Stomach (tissue), 9 donors: ENCODE measurements around the gene MLST8. TPM values are rescaled to one million over a fixed set of nuclear protein-coding genes. Genes with fewer than 3 reads are reported as not detected.

Experiments
- DNase-seq, 2 donors: peaks; one replicate each; pipeline versions ENCODE4 v3.0.0 to v3.0.0-alpha.2; 2013 to 2019
- H3K27ac ChIP-seq, 5 donors: fragments of 200-600 bp in 4 of 5; sonication (generic) in 4 of 5; one replicate each; pipeline ENCODE4 v1.5.1; 2013 to 2019; ENCODE audit warnings: mild to moderate bottlenecking in 1 of 5, moderate library complexity in 1 of 5
- H3K27me3 ChIP-seq, 3 donors: fragments of 200-600 bp; sonication (generic); one replicate each; pipeline ENCODE4 v1.5.1; 2017 to 2019; ENCODE audit warnings: mixed run types in 1 of 3
- H3K36me3 ChIP-seq, 4 donors: fragments of 200-600 bp; sonication (generic); 1 replicate in 3 of 4; 2 replicates in 1 of 4; pipeline ENCODE4 v1.5.1; 2016 to 2019
- H3K4me1 ChIP-seq, 4 donors: fragments of 200-600 bp; sonication (generic); one replicate each; pipeline ENCODE4 v1.5.1; 2016 to 2019
- H3K4me3 ChIP-seq, 4 donors: fragments of 200-600 bp; sonication (generic) in 3 of 4; one replicate each; pipeline ENCODE4 v1.5.1; 2016 to 2019; ENCODE audit warnings: mild to moderate bottlenecking in 1 of 4
- H3K9me3 ChIP-seq, 4 donors: fragments of 200-600 bp; sonication (generic); one replicate each; pipeline ENCODE4 v1.5.1; 2016 to 2019
- CTCF ChIP-seq, 7 experiments: fragments of 450-650 bp in 4 of 7; fragments of 200-600 bp in 3 of 7; sonication (generic) in 3 of 7; IDR thresholded peaks; one replicate each; pipeline ENCODE4 v1.5.1; 2016 to 2019; ENCODE audit warnings: antibody characterized with exemption in 7 of 7, control low read depth in 2 of 7, mild to moderate bottlenecking in 1 of 7
- EP300 ChIP-seq: sonication (generic); formaldehyde crosslinking; IDR thresholded peaks from one replicate; pipeline ENCODE4 v1.6.1; 2017; ENCODE audit warnings: antibody characterized with exemption
- POLR2A ChIP-seq, 4 donors: fragments of 450-650 bp; IDR thresholded peaks; one replicate each; pipeline ENCODE4 v1.6.1; 2016; ENCODE audit warnings: antibody characterized with exemption in 4 of 4, control low read depth in 2 of 4, mild to moderate bottlenecking in 1 of 4, moderate library complexity in 1 of 4
- POLR2AphosphoS5 ChIP-seq, 3 donors: sonication (generic); formaldehyde crosslinking; IDR thresholded peaks; one replicate each; pipeline ENCODE4 v1.6.1; 2016; ENCODE audit warnings: antibody characterized with exemption in 3 of 3
- WGBS, 5 donors: extraction: QIAGEN DNeasy Blood & Tissue Kit in 3 of 5; methylation state at CpG; one replicate each; pipeline versions ENCODE4 v1.1.5 to v1.1.7; 2013 to 2018; 5-methylcytosine and 5-hydroxymethylcytosine counted together
- intact Hi-C: fragments of 100-400 bp; cut with DNase I; formaldehyde crosslinking; loops from one replicate; pipeline ENCODE4 v1.15.1; 2023; ENCODE audit warnings: low total_unique reads
- polyA plus RNA-seq, 3 donors: library from polyadenylated mRNA; stranded (reverse); fragments of 200-250 nt; gene quantifications; one replicate each; pipeline ENCODE4 v1.2.3, GENCODE V29; 2013
- total RNA-seq, 5 donors: library from RNA; depleted of rRNA; stranded (reverse); fragments of >200 nt; gene quantifications; one replicate each; pipeline versions ENCODE4 v1.1.0 to v1.2.3, GENCODE V29; 2014 to 2016
- donor health status: healthy with polysubstance abuse.
- donor health status: Bipolar disorder and iron deficiency.
- donor health status: healthy.

The MLST8 gene
- total and polyA plus RNA-seq, 8 donors, result 7.5 to 235 (median 55.8) TPM

DNA sequence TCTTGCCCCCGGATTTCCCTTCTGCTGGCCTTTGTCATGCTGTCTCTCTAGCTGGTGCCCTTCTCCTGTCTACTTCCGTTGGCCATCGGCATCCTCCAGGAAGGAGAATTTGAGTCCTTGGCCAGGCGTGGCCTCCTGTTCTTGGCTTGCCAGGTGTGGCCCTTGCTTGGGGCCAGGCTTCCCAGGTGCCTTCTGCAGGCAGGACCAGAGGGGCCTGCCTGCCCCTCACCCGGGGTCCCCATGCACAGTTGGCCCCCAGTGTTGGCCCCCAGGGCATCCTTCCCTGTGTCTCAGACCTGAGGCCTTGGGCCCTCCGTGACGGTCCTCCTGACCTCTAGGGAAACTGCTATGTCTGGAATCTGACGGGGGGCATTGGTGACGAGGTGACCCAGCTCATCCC is 2.6 kb downstream of the MLST8 start:
- H3K27me3 ChIP-seq, result no peaks in the 10 kb centered on the region
- intact Hi-C loops, result loop anchor here (10.0 kb wide), 1 partner anchor 47 kb away; the partner anchor contains the start of gene ECI1
- 88 to 95% (median 92%) methylated on average over 7 to 9 of the region's 9 CpGs for WGBS, 5 donors
- H3K27ac ChIP-seq, result no peak overlapping the region
- H3K4me3 ChIP-seq, result no peak overlapping the region
- TF ChIP-seq POLR2AphosphoS5 (IDR thresholded peaks at IDR 0.05), result no peak
- no peak for TF ChIP-seq EP300
- no peak for TF ChIP-seq CTCF (IDR thresholded peaks at IDR 0.05)
- no peak for TF ChIP-seq POLR2A (IDR thresholded peaks at IDR 0.05)
- peaks cover 20 to 41% (median 37%) of the 10 kb centered on the region in 4 donors for H3K4me1 ChIP-seq
- peaks cover 29 to 50% (median 40%) of the 10 kb centered on the region in 4 donors for H3K36me3 ChIP-seq
- H3K9me3 ChIP-seq, result no peaks in the 10 kb centered on the region
- DNase-seq, result no peak

DNA sequence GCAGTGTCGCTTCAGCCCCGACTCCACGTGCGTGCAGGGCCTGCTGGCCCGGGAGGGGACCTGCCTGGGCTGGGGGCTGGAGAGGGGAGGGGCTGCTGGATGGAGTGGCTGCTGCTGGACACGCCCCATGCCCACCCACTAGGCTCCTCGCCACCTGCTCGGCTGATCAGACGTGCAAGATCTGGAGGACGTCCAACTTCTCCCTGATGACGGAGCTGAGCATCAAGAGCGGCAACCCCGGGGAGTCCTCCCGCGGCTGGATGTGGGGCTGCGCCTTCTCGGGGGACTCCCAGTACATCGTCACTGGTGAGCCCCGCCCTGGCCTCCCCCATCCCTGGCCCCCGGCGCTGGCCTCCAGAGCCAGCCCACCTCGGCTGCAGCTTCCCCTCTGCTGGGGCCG is 3.1 kb downstream of the MLST8 start:
- H3K27me3 ChIP-seq, result no peaks in the 10 kb centered on the region
- TF ChIP-seq EP300, result no peak
- TF ChIP-seq POLR2AphosphoS5 (IDR thresholded peaks at IDR 0.05), result no peak
- TF ChIP-seq POLR2A (IDR thresholded peaks at IDR 0.05), result no peak
- TF ChIP-seq CTCF (IDR thresholded peaks at IDR 0.05), result no peak
- H3K27ac ChIP-seq, result no peak overlapping the region
- peaks cover 25 to 46% (median 41%) of the 10 kb centered on the region in 4 donors for H3K4me1 ChIP-seq
- WGBS, 5 donors, result 75 to 86% (median 78%) methylated on average over 7 to 23 of the region's 23 CpGs
- no peaks in the 10 kb centered on the region for H3K9me3 ChIP-seq
- peaks cover 29 to 51% (median 40%) of the 10 kb centered on the region in 4 donors for H3K36me3 ChIP-seq
- H3K4me3 ChIP-seq, result no peak overlapping the region
- intact Hi-C loops, result loop anchor here (10.0 kb wide), 1 partner anchor 46 kb away; the partner anchor contains the start of gene ECI1
- no peak for DNase-seq

GRCh38 chr16:2208772-2209171 is 3.5 kb downstream of the MLST8 start:
- Histone ChIP-seq H3K36me3 (peaks cover 29 to 51% (median 40%) of the 10 kb centered on the region in 4 donors), H3K27ac (no peak overlapping the region), H3K27me3 (no peaks in the 10 kb centered on the region), H3K4me1 (peaks cover 29 to 50% (median 46%) of the 10 kb centered on the region in 4 donors), H3K4me3 (no peak overlapping the region), H3K9me3 (no peaks in the 10 kb centered on the region)
- 85 to 95% (median 93%) methylated on average over 9 of the region's 9 CpGs; no CpG with 5 or more reads in 1 of the 5 donors for WGBS, 5 donors
- intact Hi-C loops, result loop anchor here (10.0 kb wide), 1 partner anchor 46 kb away; the partner anchor contains the start of gene ECI1
- TF ChIP-seq POLR2A (IDR thresholded peaks at IDR 0.05) (no peak), EP300 (no peak), CTCF (IDR thresholded peaks at IDR 0.05) (no peak), POLR2AphosphoS5 (IDR thresholded peaks at IDR 0.05) (no peak)
- DNase-seq, result no peak

DNA sequence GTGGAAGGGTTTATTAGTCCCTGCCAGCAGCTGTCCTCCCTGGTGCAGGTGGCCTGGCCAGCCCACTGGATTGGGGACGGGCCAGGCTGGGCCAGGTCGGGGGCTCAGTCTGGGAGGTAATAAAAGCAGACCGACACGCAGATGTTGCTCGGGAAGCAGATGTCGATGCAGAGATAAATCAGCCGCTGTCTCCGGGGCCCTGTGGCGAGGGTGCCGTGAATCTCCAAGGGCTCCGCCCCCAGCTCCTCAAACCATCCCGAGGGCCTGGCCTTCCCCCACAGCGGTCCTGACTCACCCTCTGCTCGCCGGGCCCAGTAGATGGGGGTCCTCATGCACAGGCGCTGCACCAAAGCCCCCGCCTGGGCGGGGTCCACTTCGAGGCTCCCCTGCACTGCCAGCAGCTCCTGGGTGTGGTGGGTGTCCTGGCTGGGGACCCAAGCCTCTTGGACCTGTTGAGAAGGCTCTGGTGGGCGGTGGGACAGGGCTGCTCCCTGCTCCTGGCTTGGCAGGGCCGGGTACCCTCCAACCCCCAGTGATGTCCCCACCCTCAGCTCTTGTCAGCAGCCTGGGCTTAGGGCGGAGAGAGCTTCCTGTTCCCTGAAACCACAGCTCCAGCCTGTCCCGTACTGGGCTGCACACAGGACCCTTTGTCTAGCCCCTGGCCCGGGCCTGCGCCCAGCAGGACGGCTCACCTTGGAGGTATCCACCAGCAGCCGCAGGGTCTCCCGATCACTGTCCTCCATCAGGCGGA is 4.2 kb downstream of the MLST8 start:
- Histone ChIP-seq H3K4me3 (no peak overlapping the region), H3K27ac (no peak overlapping the region), H3K27me3 (no peaks in the 10 kb centered on the region), H3K9me3 (no peaks in the 10 kb centered on the region), H3K36me3 (peaks cover 29 to 51% (median 40%) of the 10 kb centered on the region in 4 donors), H3K4me1 (peaks cover 35 to 56% (median 51%) of the 10 kb centered on the region in 4 donors)
- DNase-seq, result no peak
- TF ChIP-seq POLR2A (IDR thresholded peaks at IDR 0.05) (no peak), CTCF (IDR thresholded peaks at IDR 0.05) (no peak), POLR2AphosphoS5 (IDR thresholded peaks at IDR 0.05) (no peak), EP300 (no peak)
- intact Hi-C loops, result loop anchor here (10.0 kb wide), 1 partner anchor 45 kb away; the partner anchor contains the start of gene ECI1
- WGBS, 5 donors, result 73 to 91% (median 90%) methylated on average over 12 to 29 of the region's 29 CpGs
